GM23248 (cell line): ENCODE data around the gene P2RX5.
"Not testable (repeated sequence)": the region's sequence is repeated elsewhere in the genome, so short reads cannot be mapped to it uniquely, and the experiment has no call there.

Experiments
- EZH2 ChIP-seq: fragments of 200-600 bp; sonication (generic); IDR thresholded peaks from 2 replicates; pipeline ENCODE4 v1.6.1; 2018; ENCODE audit warnings: antibody characterized with exemption, mild to moderate bottlenecking; ENCODE audit not compliant: insufficient read depth, poor library complexity, severe bottlenecking
- EZH2phosphoT487 ChIP-seq: fragments of 200-600 bp; sonication (generic); IDR thresholded peaks from 2 replicates; pipeline ENCODE4 v1.6.1; 2018; ENCODE audit warnings: antibody characterized with exemption, moderate library complexity, mild to moderate bottlenecking, low read depth; ENCODE audit not compliant: insufficient read depth

DNA sequence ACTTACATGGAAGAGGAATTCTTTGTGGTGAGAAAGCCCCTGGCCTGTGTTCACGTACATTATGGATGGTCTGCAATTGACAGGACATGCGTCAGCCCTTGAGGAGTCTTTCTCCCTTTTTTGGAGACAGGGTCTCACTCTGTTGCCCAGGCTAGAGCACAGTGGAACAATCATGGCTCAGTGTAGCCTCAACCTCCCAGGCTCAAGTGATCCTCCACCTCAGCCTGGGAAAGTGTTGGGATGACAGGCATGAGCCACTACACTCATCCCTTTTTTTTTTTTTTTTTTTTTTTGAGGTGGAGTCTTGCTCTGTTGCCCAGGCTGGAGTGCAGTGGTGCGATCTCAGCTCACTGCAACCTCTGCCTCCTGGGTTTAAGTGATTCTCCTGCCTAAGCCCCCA lies 32.1 kb upstream of the P2RX5 start:
- TF ChIP-seq EZH2, EZH2phosphoT487: not testable (repeated sequence)
